Kidney tubule cell (primary cell): ENCODE results near the gene TSSK1B.
"Not testable (repeated sequence)": the region's sequence is repeated elsewhere in the genome, so short reads cannot be mapped to it uniquely, and the experiment has no call there.

Experiments used
- DNase-seq: peaks from one replicate; pipeline ENCODE4 v3.0.0-alpha.2; 2018; ENCODE audit warnings: low spot score

Gene TSSK1B, protein sequence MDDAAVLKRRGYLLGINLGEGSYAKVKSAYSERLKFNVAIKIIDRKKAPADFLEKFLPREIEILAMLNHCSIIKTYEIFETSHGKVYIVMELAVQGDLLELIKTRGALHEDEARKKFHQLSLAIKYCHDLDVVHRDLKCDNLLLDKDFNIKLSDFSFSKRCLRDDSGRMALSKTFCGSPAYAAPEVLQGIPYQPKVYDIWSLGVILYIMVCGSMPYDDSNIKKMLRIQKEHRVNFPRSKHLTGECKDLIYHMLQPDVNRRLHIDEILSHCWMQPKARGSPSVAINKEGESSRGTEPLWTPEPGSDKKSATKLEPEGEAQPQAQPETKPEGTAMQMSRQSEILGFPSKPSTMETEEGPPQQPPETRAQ

DNA sequence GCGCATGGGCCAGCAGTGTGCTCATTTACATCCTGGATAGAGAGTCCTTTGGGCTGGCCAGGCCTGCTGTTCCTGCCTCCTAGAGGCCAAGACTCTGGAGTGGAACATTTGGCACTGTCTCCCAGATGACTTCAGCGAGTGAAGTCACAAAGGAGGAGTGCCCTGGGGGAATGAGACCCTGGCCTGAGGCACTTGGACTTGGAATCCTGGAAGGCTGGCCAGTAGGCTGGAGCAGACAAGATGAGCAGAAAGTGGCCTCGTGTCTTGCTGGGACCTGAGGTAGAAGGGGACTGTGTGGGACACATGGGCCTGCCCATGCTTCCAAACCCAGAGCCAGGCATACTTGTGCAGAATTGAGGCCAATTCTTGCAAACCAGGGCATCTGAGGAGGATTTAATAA, at the start of gene TSSK1B:
Gene TSSK1B (minus strand): TSS at position 101 of the 400 bp plus-strand sequence. CDS start 150 bp downstream, outside the sequence.
- no peak for DNase-seq

DNA sequence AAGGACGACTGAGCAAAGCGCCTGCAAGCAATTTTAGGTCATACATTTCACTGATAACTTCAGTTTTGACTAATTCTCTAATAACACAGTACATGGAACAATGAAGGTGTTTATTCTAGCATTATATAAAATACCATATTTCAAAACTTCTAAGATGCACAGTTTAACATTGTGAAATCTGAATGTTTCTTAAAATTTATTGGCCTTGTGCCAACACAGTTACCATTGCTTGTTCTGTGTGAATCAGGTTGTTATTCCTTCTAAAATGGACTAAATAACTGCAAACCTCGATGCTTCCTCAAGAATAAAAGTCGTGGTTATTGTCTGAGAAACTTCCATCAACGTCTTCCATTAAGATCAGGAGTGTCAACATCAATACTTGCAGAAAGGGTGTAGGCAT, 45.5 kb upstream of the TSSK1B start:
- no peak for DNase-seq

DNA sequence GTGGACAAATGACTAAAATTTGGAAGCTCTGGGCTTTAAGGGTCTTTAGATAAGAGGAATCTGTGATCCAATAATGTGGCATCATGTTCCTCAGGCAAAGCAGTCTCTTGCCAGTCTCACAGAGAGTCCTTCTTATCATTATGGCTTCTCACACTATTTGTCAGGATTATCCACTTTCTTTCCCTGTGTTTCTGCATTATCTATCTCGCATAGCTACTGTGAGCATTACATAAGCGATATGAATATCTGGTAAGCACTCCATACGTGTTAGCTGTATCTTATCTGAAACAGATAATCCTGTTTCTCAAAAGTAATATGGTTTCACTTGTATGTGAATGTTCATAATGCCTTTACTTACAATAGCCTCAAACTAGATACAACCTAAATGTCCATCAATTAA, 43.9 kb upstream of the TSSK1B start:
- DNase-seq: no peak

DNA sequence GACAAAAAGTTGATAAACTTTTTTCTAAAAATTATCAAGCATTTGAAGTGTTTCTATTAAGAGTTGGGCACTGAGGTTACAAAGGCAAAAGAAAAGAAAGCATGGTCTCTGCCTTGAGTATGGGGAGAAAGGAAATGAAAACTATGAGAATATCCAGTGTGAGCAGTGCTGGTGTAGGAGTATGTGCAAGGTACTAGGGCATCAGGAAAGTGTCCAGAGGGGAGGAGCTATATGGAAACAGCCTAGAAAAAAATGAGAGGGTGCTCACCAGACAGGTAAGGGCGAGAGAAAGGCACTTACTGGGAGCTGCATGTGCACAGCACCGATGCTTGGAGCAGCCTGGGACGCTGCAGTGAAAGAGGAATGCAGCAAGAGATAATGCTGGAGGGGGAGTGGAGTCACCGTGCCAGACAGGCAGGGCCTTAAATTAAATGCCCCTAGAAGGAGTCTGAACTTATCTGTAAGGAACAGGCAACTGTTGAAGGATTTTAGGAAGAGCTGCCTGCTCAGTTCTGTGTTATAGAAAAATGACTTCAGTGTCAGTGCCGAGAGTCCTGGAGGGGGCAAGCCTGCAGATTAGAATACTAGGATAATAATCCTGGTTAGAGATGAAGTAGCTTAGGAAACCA, 39.4 kb upstream of the TSSK1B start:
- no peak for DNase-seq

DNA sequence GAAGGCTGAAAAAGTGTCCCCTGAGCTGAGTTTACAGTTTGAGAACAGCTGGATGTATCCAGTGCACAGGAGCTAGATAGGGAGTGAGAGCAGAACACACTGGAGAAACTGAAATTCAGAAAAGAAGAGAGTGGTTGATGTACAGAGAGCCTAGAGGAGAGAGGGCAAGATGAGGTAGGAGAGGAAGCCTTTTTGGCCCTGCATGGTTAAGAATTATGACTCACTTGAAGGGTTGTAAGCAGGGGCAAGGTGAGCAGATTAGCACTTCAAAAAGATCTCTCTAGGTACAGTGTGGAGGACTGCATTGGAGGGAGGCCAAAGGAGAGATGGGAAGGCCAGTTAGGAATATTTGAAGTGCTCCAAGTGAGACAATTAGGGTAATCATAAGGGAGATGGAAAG, 28.2 kb upstream of the TSSK1B start:
- DNase-seq: no peak

DNA sequence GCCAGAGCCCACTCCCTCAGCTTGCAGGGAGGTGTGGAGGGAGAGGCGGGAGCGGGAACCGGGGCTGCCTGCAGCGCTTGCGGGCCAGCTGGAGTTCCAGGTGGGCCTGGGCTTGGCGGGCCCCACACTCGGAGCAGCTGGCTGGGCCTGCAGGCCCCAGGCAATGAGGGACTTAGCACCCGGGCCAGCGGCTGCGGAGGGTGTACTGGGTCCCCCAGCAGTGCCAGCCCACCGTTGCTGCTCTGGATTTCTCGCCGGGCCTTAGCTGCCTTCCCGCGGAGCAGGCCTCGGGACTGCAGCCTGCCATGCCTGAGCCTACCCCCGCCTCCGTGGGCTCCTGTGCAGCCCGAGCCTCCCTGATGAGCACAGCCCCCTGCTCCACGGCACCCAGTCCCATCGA, 22.3 kb upstream of the TSSK1B start:
- not testable (repeated sequence) for DNase-seq

DNA sequence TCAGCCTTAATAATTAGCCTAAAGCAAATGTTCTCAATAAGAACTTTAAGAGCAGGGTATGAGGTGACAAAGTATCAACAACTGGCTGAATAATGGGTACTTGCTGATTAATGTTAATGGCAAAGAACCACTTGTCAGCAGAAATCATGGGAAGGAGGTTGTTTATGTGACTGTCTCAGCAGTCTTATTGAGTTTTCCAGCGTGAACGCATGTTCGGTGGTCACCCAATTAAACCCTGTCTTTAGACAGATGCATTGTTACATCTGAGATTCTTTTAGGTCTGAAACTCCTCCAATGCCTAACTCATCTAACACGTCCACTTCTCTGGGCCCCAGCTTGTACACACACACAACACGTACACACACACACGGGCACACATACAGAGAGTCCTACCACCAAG, 18.2 kb upstream of the TSSK1B start:
- DNase-seq: no peak

DNA sequence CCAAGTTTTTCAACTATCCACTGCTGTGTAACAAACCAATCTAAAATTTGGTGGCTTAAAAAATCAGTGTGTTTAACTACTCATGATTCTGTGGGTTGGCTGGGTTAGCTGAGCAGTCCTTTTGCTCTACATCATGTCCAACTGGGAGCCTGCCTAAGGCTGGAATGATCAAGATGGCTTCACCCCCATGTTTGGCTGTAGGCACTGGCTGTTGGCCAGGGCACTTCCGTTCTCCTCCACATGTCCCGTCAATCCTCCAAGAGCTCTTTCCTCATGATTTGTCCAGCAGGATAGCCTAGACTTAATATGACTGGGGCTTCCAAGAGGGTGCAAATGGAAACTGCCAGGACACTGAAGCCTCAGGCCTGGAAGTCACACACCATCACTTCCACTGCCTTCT, 17.0 kb upstream of the TSSK1B start:
- no peak for DNase-seq

DNA sequence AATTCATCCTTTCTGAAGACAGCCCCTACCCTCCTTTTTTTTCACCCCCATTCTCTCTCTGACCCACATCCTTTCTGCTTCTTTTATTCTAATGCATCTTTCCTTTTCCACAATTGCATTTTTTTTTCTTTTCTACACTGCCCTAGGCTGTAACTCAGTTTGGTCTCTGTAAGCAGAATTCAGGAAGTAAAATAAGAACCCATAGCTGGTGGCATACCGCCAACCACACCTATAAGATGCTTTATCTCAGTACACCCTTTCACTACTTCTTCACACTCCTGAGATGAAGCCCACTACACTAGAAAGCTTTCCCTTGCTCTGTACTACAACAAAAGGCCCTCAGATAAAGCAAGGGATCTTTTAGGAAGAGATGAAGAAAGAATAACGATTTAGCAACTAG, 16.1 kb upstream of the TSSK1B start:
- DNase-seq: no peak

DNA sequence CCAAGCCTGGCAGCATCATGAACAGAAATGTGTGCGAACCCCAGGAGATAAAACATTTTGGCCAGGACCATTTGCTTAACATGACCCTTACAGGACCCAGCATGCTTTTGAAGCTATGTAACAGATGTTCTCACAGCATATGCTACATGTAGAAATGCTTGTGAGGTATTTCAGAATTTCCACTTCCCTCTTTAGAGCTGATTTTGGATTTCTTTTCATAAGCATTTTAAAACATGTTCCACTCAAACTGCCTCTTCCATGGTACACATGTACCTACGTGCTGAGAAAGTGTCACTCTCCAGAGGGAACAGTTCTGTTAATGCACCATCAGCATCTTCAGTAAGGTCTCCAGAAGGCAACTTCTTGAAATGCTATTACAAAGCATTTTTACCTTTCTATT, 15.7 kb upstream of the TSSK1B start:
- no peak for DNase-seq

DNA sequence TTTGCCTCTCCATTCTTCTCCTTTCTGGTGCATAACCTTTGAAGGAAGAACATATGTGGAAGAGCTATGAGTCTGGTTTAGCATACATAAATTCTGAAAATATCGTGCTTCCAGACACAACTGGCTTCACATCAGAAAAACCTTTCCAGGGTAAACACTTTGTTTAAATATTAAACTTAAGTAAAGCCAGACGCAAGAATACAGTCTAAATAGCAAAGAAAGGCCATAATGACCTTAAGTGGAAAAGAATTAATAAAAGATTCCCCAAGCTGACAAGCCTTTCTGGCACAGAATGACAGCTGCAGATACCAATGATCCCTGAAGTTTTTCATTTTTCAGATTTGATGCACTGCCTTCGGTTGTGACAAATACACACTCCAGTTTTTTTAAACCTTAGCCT, 13.5 kb upstream of the TSSK1B start:
- DNase-seq: no peak

DNA sequence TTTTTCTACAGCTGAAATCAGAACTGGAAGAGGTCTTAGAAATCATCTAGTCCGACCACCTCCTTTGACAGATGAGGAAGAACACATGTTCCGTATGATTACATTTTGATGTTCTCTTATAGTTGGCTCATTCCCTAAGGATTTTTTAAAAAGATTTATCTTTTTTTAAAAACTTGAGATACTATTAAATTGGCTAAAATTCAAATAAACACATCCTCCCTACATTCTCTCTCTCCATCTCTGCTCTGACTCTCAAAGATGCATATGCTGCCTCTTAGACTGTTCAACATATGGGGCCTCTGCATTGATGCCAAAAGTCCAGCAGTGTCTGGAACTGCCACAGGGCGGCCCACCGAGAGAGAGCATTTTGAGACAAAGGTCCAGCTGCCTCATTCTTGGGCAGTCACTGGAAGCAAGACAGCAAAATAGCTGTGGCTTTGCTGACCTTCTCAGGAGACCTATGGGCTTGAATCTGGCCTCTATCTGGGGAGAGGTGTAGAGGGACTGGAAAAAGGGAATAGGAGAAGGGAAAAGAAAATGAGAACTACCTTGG, 12.8 kb upstream of the TSSK1B start:
- no peak for DNase-seq

DNA sequence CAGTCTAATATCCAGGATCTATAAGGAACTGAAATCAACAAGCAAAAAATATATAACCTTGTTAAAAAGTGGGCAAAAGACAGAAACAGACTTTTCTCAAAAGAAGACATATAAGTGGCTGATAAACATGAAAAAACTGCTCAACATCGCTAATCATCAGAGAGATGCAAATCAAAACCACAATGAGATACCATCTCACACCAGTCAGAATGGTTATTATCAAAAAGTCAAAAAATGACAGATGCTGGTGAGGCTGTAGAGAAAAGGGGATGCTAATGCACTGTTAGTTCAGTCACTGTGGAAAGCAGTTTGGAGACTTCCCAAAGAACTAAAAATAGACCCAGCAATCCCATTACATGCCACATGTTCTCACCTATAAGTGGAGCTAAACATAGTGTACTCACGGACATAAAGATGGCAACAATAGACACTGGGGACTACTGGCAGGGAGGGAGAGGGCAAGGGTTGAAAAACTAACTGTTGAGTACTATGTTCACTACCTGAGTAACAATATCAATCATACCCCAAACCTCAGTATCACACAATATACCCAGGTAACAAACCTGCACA, 11.7 kb upstream of the TSSK1B start:
- DNase-seq: no peak

DNA sequence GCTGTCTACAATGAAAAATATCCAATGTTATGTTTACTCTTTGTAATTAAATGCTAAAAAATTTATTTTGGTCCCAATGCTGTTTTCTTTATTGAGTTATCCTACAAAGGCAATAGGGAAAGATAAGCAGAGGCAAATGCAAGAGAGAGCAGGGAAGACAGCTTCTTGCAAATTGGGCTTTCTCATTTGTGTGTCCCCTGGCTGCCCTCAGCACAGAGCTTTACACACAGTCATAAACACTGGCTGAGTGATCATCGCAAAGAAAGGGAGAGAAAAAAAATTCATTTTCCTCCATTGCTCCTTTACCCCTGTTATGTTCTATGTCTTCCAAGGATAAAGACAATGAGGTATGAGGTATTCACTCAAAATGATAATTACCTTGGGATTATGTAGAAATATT, 2.3 kb upstream of the TSSK1B start:
- DNase-seq: no peak

DNA sequence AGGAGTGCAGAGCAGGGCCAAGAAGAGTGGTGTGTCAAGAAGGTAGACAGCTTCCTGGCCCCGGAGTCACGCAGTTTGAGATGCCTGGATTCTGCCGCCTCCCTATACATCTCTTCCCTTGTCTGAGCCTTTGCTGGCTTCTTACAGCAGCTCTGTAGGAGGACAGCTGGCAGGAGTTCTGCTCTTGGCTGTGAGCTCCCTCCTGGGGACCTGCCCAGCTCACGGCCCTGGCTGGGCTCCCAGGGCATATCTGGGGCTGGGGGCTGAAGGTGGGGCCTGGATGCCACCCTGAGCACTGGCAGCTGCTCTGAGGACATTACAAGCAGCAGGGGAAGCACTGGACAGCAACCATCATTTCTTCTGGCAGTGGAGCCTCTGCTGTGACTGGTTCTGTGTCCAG, 786 bp upstream of the TSSK1B start:
- DNase-seq: no peak

DNA sequence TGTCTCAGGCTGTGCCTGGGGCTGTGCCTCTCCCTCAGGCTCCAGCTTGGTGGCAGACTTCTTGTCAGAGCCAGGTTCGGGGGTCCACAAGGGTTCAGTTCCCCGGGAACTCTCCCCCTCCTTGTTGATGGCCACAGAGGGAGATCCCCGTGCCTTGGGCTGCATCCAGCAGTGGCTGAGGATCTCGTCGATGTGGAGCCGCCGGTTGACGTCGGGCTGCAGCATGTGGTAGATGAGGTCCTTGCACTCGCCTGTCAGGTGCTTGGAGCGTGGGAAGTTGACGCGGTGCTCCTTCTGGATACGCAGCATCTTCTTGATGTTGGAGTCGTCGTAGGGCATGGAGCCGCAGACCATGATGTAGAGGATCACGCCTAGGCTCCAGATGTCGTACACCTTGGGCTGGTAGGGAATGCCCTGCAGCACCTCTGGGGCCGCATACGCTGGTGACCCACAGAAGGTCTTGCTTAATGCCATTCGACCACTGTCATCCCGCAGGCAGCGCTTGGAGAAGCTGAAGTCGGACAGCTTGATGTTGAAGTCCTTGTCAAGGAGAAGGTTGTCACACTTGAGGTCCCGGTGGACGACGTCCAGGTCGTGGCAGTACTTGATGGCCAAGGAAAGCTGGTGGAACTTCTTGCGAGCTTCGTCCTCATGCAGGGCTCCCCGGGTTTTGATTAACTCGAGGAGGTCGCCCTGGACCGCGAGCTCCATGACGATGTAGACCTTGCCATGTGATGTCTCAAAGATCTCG, 752 bp downstream of the TSSK1B start:
- DNase-seq: no peak

DNA sequence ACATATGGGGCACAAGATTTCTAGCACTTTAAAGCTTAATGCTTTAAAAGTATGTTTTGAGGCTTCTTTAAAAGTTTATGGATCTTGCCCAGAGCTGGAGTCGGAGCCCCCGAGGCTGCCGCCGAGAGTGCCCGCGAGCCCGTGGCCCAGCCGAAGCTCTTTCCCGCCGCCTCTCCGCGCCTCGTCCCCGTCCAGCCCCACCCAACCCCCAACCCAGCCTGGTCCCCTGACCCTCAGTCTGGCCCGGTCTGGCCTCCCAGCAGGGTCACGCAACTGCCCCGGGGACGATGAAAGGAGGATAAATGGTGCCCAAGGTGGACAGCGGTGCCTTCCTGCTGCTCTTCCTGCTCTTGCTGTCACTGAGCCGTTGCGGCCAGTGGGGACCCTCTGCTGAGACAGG, 1.7 kb downstream of the TSSK1B start:
- no peak for DNase-seq

DNA sequence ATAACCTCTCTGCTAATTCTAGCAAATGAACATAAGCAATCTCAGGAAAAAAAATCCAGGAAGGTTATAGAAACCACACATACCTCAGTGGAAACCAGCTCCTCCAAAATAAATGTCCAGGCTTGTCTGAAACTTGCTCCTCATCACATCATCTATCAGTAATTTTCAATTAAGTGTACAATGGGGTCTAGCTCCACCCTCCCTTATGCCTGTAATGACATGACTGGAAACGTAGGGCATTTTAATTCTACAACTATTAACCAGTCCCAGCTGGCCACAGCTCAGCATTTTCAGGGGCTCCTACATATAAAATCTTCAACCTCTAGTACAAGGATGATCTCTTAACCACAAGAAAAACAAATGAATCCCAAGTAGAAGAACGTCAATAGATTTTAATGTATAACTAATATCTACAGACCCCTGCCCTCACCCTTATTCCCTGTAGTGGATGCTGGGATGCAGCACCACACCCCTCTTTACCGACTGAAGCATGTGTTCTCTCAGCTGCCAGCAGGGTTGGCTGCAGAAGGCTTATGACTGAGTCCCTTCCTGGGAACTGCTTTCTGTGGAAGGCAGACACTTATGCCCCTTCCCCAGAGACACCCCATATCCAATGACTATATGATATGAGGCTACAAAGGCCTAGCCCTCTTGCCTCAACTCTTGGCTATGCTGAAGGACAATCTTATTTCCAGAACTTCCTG, 6.8 kb downstream of the TSSK1B start:
- no peak for DNase-seq

DNA sequence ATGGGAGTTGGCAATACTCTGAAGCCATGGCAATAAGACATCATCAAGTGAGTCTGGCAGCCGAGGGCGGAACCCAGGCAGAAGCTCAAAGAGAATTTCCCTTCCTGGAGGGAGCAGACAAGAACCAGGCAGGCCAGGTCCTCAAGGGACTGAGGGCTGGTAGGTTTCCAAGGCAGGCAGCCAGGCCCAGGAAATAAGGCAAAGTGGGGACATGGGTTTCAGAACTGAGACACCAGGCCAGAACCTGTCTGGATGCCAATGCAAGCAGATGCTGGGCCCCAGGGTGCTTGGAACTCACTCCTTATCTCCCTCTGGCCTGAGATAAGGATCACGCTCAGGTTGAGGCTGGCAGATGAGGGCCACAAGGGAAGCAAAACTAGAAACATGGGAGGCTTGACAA, 8.9 kb downstream of the TSSK1B start:
- DNase-seq: no peak

DNA sequence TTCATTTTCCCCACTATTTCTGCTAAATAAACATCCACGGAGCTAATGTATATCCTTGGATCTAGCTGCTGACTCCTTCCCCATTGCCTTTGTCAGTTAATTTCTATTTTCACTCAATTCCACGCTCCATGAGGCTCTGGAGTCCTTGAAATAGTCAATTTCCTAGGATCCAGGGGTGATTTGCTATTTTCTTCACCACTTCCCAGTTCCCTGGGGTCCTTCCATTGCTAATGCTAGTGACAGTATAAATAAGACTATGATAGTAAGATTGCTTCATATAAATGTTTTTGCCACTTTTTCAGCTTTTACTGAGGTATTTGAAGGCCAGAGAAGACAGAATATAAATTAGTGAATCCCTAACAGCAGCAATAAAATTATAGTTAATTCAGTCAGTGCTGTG, 13.1 kb downstream of the TSSK1B start:
- no peak for DNase-seq

DNA sequence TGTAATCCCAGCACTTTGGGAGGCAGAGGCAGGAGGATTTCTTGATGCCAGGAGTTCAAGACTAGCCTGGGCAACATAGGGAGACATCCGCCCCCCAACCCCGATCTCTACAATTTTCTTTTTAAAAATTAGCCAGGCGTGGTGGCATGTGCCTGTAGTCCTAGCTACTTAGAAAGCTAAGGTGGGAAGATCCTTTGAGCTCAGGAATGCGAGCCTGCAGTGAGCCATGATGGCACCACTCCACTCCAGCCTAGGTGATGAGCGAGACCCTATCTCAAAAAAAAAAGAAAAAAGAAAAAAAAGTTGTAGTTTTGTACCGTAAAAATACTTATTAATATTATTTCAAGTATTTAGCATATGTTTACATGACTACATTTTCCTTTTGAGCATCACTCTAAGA, 29.3 kb downstream of the TSSK1B start:
- no peak for DNase-seq

DNA sequence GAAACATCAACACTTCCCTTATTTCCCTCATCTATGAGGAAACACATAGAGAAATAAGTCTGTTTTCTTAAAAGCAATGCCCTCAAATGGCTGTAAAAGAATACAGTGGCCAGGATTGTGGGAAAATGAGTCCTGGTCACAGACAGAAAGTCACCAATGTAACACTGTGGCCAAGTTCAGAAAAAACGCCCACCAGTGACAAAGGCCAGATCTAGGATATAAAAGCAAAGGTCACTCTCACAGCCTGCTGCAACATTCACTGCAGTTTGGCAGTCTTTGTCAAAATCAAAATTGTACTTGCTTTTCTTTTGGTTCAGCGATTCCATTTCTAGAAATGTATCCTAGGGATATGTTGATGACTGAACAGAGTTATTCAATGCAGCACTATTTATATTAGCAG, 30.5 kb downstream of the TSSK1B start:
- DNase-seq: no peak
